ENCODE results near the gene RASGRF1.
"Not testable (repeated sequence)": the region's sequence is repeated elsewhere in the genome, so short reads cannot be mapped to it uniquely, and the experiment has no call there.

The RASGRF1 gene

DNA sequence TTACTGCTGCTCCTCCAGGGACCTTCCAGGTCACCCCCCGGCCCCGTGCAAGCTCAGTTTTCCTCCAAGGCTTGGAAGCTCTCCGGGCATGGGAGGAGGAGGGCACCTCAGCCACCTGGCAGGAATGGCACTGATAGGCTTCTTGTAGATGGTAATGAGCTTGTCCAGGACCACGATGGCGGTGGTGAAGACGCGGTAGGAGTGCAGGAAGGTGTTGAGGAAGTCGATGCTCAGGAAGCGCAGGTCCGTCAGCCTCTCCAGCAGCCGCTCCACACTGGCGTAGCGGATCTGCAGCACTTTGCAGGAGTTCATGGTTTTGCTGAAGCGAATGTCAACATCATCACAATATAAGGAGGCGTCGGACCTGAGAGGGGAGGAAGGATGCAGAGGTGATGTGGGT is 84.5 kb downstream of the RASGRF1 start:
- no peak for DNase-seq (ENCODE audit: low spot score)

GRCh38 chr15:79004336-79004735 is 86.2 kb downstream of the RASGRF1 start:
- DNase-seq (ENCODE audit: low spot score), result peak; percentile 62

DNA sequence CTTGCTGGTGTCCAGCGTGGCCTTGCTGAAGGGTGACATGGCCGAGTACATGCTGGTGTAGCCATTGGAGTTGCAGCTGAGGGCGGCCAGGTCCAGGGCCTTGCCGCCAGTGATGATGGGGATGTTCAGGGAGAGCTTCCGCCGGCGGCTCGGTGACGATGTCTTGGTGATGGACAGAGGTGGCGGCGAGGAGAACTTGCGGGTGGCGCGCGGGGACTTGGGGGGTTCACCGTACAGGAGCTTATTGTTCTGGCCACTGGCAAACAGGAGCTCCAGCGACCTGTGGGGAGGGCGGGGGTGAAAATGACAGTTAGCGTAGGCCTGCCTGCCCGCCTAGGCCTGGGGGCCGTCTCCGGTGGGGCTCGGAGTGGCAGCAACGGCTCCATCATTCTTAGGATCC is 86.7 kb downstream of the RASGRF1 start:
- DNase-seq (ENCODE audit: low spot score), result no peak

GRCh38 chr15:79003301-79003700 is 87.3 kb downstream of the RASGRF1 start:
- DNase-seq (ENCODE audit: low spot score), result no peak

- no peak for DNase-seq (ENCODE audit: low spot score)
Measured at GRCh38 chr15:79002581-79002980, 88.0 kb downstream of the RASGRF1 start.

DNA sequence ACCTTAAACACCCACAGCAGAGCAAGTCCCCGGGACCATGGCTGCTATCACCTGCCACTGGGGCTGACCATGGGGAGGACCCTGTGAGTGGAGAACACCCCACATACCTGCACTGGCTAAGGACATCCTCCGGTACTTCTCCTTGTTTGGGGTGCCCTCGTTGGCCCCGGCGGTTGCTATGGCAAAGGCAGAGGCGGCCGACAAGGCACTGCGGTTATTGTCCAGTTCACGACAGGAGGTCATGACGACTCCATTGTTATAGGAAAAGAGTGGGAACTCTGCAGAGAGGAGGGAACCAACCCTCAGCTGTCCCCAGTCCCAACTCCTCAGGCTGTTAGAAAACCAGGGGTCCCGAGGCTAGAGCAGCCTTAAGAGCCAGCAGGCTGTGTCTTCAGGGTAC is 90.9 kb downstream of the RASGRF1 start:
- no peak for DNase-seq (ENCODE audit: low spot score)

DNA sequence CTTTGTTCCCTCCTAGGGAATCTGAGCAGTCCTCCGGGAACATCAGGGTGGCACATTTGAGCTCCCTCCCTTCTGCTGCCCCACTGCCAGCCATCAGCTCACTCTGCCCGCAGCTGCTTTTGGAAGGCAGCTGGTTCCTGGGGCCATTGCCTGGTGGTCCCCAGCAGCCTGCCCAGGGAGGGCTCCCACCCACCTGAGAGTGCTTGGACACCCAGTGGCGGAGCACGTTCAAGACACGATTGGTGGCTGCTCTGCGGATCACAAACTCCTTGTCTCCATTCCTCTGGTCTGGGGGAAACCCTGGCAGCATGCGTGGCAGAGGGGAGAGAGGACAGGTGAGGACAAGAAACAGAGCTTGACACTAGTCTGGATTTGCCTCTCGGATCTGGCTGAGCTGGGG is 92.1 kb downstream of the RASGRF1 start:
- DNase-seq (ENCODE audit: low spot score), result no peak

- DNase-seq (ENCODE audit: low spot score), result no peak
Measured at GRCh38 chr15:78997981-78998499, 92.5 kb downstream of the RASGRF1 start.

DNA sequence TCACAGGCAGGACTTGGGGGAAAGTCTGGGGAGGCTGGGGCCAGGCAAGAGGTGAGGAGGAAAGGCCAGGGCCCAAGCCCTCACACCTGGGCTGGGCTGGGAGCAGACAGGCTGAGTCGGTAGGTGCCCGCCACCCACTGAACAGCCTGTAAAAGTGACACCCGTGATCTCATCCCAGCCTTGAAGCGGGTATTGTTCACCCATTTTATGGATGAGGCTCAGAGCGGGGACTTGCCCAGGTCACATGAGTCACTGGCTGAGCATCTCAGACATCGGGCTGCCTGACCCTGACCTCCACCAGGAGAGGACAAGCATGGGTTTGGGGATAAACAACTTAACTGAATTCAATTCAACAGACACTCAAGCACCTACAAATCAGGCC is 93.7 kb downstream of the RASGRF1 start:
- no peak for DNase-seq (ENCODE audit: low spot score)

DNA sequence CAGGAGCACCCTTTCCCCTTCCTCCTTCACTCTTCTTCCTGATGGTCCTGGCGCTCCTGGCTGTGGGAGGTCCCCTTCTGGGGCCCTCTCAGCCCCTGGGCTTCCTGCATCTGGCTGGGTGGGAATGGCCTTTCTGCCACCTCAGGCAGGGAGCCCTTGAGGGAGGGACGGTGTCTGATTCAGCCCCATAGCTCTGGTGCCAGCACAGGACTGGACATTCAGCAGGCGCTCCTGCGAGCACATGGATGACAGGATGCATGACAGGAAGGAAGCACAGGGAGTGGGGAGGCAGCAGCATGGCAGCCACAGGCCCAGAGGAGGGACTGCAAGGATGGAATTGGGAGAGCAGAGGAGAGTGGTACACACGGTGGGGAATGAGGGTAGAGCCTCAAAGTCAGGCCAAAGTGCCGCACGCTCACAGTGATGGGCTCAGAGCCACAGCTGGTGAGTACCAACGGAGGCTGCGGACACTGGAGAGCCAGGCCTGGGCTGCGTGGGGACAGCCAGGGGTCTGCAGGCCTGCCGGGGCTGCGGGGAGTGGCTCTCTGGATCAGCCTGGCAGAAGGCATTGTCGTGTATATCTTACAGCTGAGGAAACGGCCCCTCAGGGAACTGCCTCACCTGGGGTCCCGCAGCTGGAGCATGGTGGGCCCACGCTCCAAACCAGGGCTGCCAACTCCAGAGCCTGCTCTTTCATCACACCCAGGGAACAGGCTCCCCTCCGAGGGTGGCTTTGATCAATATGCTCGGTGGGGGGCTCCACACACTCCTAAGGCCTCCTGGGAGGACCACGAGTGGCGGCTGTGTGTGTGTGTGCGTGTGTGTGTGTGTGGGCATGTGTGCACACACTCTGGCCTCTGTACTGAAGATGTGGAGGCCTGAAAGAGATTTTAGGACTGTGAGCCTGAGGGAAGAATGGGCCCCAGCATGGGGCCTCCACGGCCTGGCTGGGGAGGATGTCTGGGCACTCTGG is 94.4 kb downstream of the RASGRF1 start:
- DNase-seq (ENCODE audit: low spot score), result no peak

DNA sequence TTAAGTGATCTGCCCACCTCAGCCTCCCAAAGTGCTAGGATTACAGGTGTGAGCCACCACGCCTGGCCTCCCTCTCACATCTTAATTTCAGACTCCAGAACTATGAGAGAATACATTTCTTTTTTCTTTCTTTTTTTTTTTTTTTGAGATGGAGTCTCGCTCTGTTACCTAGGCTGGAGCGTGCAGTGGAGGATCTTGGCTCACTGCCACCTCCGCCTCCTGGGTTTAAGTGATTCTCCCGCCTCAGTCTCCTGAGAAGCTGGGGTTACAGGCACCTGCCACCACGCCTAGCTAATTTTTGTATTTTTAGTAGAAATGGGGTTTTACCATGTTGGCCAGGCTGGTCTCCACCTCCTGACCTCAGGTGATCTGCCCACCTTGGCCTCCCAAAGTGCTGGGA is 95.4 kb downstream of the RASGRF1 start:
- DNase-seq (ENCODE audit: low spot score), result not testable (repeated sequence)

DNA sequence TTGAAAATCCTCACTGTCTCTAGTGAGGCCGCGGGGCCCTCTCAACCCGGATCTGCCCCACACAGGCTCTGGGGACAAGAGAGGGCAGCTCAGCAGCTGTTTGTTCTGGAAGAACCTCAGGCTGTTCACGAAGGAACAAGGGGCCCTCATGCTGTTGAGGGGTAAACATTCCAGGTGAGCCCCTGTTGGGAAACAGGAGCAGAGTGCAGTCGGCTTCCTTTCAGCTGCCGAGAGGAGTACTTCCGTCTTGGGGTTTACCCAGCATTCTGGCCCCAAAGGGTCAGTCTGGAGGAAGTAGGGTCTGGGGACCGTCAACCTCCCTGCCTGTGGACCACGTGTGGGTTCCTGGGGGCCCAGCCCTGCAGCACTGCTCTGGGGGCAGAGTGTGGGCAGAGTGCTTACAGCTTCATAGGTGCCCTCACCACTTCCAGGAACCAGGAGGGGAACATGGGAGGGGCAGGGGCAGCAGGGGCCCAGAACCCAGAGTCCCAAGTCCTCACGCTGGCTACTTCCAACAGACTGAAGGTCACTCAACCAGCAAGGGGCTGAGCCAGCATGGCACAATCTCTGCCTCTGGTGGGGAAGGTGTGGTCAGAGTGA is 96.5 kb downstream of the RASGRF1 start:
- DNase-seq (ENCODE audit: low spot score), result no peak

DNA sequence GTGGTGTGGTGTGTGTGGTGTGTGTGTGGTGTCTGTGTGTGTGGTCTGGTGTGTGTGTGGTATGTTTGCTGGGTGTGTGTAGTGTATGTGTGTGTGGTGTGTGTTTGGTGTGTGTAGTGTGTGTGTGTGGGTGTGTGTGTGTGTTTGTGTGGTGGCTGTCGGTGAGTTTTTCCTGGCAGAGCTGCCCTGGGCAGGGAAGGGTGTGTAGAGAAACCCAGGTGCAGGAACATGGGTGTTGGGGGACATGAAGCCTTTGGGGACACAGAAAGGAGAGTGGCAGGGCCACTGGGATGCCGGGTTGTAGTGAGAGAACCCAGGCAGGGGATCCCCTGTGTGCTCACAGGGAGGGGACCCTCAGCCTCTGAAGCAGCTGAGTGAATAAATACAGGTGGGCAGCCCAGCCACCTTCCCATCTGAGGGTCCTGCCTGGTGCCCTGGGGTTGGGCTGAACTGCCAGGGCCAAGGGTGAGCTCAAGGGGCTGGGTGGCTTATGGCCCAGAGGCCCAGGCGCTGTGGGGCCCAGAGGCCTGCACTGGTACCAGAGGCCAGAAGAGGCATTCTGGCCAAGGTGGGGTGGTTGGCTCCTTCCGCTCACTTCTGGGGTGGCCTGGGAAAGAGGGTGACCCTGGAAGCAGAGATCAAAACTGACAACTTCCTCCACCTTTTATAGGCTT is 97.2 kb downstream of the RASGRF1 start:
- no peak for DNase-seq (ENCODE audit: low spot score)

DNA sequence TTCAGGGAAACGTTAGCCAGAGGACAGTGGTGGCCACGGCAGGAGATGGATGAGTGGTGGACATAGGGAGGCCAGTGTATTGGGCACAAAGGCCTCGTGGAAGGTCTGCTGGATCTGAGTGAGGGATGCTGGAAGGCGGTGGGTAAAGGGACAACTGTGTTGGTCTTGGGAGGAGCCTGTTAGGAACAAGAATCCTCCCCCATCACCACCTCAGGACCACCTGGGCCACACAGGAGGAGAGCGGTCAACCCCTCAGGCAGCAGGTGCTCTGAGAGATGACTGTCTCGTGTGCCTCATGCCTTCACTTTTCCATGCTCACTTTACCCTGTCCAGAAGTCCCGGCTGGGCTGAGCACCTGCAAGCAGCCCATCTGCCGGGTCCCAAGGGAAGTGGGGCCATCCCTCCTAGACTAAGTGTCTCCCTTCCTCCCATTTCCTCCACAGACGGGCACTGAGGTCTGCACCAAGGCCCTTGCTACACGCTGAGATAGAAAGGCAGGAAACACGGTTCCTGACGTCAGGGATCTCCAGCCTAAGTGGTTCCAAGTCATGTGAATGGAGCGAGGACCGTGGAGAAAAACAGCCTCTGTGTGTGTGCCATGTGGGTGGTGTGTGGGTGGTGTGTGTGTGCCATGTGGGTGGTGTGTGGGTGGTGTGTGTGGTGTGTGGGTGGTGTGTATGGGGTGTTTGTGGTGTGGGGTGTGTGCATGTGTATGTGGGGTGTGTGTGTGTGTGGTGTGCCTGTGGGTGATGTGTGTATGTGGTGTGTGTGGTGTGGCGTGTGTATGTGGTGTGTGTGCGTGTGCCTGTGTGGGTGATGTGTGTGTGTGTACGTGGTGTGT is 97.9 kb downstream of the RASGRF1 start:
- DNase-seq (ENCODE audit: low spot score), result no peak

GRCh38 chr15:78991879-78992278 is 98.7 kb downstream of the RASGRF1 start:
- DNase-seq (ENCODE audit: low spot score), result no peak

DNA sequence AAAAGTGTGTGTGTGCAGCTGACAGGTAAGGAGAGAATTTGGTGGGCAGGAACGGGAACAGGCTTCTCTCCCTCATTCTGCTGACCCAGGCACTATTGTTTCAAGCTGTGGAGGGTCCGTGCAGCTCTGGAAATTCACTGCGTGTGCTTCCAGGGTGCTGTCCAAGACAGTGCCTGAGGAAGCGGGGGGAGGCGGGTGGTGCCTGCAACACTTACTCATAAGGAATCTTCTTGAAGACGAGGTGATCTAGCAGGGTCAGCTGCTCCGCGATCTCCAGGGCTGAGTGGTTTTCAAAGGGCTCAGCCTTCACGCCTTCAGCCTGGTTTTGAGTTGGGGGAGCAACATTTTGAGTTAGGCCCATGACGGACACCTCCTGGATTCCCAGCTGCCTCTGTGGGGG is 99.1 kb downstream of the RASGRF1 start:
- no peak for DNase-seq (ENCODE audit: low spot score)

GRCh38 chr15:78990278-78990677 is 100.3 kb downstream of the RASGRF1 start:
- no peak for DNase-seq (ENCODE audit: low spot score)

DNA sequence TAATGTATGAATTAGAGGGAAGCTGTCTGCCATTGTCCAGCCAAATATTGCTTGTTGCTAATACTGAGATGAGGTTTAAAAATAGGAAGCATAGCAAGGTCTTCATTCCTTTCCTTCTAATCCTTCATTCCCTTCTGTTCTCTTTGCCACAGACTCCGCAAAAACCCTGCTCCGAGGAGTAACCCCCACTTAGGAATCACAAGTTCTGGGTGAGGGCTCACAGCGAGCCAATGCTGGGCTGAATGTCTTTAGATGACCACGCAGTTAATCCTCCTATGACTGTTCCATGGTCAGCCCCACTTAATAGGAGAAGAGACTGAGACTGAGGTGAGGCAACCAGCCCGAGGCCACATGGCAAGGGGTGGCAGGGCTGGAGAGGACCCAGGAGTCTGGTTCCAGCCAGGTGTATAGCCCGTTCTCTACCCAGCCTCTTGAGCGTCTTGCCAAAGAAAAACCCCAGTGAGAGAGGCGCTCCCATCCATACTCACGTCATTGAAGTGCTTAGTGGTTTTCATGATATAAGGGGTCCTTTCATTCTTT is 100.8 kb downstream of the RASGRF1 start:
- DNase-seq (ENCODE audit: low spot score), result no peak

- peak; percentile 50 for DNase-seq (ENCODE audit: low spot score)
Measured at GRCh38 chr15:78988361-78988911, 102.1 kb downstream of the RASGRF1 start.

DNA sequence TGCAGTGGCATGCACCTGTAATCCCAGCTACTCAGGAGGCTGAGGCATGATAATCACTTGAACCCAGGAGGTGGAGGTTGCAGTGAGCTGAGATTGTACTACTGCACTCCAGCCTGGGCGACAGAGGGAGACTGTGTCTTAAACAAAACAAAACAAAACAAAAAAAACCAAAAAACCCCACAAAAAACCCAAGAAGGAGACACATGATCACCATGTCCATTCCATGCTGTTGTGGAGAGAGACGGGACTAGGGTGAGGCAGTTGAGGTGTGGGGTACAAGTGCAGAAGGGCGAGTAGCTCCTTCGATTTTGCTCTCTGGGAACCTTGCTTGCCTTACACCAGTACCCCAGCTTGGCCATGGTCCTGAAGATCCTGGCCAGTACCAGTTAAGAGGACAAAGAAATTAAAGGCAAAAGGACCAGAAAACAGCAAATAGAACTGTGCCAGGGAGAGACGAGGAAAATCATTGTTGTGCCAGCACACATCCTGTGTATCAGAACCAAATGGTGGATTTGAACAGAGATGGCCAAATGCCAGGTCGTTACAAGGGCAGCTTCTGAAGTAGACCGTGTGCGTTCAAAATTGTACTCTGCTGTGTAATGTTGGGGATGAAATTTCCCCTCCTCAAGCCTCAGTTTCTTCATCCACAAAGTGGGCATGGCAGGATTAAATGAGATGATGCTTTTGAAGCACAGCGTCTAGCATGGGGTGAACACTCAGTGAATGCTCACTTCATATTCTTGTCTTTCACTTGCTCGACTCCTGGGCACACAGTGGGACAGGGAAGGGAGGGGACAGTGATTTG is 102.8 kb downstream of the RASGRF1 start:
- no peak for DNase-seq (ENCODE audit: low spot score)

Measured in RKO (cell line).